GM12801 (cell line): ENCODE results near the gene STAG2.

ENCODE experiments used
- TF ChIP-seq, protein P1 (sequence below): IDR thresholded peaks from one replicate; pipeline ENCODE4 v1.5.1; 2011; ENCODE audit warnings: control low read depth; ENCODE audit not compliant: insufficient read length; ENCODE audit errors: extremely low read depth

Gene STAG2

GRCh38 chrX:124098089-124098488 lies 136.6 kb downstream of the STAG2 start:
- TF ChIP-seq, protein P1, sequence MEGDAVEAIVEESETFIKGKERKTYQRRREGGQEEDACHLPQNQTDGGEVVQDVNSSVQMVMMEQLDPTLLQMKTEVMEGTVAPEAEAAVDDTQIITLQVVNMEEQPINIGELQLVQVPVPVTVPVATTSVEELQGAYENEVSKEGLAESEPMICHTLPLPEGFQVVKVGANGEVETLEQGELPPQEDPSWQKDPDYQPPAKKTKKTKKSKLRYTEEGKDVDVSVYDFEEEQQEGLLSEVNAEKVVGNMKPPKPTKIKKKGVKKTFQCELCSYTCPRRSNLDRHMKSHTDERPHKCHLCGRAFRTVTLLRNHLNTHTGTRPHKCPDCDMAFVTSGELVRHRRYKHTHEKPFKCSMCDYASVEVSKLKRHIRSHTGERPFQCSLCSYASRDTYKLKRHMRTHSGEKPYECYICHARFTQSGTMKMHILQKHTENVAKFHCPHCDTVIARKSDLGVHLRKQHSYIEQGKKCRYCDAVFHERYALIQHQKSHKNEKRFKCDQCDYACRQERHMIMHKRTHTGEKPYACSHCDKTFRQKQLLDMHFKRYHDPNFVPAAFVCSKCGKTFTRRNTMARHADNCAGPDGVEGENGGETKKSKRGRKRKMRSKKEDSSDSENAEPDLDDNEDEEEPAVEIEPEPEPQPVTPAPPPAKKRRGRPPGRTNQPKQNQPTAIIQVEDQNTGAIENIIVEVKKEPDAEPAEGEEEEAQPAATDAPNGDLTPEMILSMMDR, result no peak

DNA sequence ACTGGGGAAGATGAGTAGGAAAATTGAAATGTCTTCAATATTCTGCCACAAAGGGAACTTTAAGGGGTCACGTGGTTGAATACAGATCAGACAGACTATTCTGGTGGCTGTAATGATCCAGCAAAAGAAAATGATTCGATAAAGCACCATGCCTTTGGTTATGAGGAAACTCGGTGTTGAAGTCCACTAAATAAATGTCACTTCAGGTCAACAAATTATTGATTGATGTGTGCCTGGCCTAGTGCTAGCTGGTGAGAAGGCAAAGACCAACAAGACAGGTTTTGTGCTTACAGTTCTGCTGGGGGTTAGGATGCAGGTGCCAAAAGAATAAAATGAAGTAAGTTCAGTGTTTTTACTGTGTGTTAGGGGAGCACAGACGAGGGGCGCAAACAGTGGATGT lies 142.5 kb downstream of the STAG2 start:
- TF ChIP-seq, protein P1, result no peak

DNA sequence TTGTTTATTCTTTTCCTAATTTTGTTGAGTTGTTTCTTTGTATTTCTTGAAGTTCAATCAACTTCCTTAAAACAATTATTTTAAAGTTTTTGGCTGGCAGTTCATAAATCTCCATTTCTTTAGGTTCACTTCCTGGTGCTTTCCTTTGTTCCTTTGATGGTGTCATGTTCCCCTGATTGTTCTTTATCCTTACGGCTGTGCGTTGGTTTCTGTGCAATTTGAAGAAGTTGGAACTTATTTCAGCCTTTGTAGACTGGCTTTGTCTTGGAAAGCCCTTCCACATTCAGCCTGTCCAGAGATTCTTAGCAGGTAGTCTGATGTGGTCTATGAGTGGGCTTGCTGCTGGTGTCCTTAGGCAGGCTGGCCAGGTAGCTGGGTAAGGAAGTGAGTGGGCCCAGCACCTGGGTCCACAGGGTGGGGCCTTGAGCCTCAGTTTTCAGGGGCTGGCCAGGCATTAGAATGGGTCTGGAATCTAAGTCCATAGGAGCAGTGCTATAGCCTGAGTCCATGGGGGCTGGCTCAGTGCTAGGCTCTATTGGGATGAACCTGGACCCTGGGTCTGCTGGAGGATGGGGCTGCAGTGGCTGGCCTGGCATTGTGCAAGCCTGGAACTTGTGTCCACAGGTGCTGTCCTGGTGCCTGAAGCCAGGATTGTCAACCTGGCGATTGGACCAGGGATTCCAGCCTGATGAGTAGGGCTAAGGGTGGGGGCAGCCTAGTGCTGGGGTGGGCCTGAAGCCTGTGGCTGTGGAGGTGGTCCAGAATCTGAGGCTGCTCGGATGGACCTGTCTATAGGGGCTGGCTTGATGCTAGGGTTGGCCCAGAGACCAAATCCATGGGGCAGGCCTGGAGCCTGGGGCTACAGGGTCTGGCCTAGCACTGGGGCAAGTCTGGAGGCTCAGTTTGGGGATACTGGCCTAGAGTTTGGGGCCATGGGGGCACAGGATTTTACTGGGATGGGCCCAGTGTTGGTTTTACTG lies 152.4 kb downstream of the STAG2 start:
- TF ChIP-seq, protein P1, result no peak

GRCh38 chrX:124117325-124117724 lies 155.8 kb downstream of the STAG2 start:
- TF ChIP-seq, protein P1, result no peak

DNA sequence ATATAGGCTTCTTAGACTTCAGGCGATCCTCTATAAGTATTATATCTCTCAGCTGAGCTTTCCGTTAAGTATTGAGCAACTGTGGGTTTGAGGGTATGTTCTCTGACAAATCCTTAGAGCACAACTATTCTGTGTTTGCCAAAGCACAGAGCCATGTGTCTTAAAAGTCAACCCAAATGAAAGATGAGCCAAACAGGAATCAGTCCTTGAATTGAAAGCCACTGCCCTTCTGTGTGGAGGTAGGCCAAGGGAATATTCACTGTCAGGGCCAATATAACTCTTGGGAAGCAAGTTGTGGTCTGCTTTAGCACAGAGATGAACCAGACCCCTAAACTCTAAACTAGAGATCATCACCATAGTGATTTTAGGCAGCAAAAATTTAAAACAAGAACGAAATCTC lies 164.0 kb downstream of the STAG2 start:
- TF ChIP-seq, protein P1, result no peak

DNA sequence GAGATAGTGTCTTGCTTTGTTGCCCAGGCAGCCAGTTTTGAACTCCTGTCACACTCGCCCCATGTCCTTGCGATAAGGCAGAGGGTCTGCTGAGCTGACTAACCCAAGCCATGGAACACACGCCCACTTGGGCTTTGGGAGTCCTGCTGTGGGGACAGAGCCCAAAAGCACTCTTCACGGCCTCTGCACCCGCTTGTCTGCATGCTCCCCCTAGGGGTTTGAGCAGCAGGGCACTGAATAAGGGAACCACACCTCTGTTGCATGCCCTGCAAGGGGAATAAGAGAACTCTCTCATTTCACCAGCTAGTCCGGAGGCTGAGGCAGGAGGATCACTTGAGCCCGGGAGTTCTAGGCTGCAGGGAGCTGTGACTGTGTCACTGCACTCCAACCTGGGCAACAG lies 166.0 kb downstream of the STAG2 start:
- TF ChIP-seq, protein P1, result no peak

GRCh38 chrX:124145749-124146148 lies 184.2 kb downstream of the STAG2 start:
- TF ChIP-seq, protein P1, result no peak
